NCI-H146 (cell line): ENCODE results near the gene ANTKMT.
"Not testable (repeated sequence)": the region's sequence is repeated elsewhere in the genome, so short reads cannot be mapped to it uniquely, and the experiment has no call there.

Experiments
- DNase-seq: peaks from one replicate; lab custom pipeline; 2025; lab: John Stamatoyannopoulos, UW

ANTKMT gene

DNA sequence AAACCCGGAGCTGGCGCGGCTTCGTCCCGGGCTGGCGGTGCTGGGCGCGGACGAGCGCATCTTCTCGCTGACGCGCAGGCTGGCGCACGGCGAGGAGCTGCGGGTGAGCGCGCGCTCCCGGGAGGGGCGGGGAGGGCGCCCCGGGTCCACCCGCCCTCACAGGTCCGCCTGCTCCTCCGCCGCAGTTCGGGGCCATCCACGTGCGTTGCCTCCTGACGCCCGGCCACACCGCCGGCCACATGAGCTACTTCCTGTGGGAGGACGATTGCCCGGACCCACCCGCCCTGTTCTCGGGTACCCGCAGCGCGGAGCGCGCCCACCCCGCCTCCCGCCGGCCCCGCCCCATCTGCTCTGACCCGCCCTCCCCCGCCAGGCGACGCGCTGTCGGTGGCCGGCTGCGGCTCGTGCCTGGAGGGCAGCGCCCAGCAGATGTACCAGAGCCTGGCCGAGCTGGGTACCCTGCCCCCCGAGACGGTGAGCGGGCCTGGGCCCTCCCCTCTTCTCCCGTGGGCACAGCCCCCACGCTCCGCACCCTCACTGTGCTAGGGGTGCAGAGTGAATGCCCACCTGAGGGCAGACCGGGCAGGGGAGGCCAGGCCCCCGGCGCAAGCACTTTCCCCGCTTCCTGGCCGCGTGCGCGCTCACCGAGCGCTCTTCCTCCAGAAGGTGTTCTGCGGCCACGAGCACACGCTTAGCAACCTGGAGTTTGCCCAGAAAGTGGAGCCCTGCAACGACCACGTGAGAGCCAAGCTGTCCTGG, 7.4 kb downstream of the ANTKMT start:
- peak; percentile 94 for DNase-seq

DNA sequence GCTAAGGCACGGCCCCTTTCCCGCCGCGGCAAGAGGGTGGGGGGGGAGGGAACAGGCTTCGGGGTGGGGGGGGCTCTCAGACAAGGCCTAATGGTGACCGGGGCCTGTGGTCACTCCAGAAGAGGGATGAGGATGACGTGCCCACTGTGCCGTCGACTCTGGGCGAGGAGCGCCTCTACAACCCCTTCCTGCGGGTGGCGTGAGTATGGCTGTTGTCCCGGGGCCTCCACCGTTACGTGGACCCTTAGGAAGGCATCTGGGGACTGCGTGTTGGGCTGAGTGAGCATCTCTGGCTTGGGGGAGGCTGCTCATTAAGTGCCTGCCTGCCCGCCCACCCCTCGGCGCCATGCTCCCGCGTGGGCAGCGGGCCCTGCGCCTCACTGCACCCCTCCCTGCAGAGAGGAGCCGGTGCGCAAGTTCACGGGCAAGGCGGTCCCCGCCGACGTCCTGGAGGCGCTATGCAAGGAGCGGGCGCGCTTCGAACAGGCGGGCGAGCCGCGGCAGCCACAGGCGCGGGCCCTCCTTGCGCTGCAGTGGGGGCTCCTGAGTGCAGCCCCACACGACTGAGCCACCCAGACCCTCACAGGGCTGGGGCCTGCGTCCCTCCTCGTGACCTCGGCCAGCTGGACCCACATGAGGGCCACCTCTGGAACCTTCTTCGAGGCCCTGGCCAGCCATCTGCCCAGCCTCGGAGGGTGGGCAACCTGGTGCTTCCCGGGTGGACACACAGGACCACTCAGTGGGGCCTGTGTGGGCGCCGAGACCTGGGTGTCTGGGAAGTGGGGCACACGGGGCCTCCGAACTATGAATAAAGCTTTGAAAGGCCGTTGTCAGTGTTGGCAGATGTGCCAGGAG, 8.2 kb downstream of the ANTKMT start:
- DNase-seq: no peak

DNA sequence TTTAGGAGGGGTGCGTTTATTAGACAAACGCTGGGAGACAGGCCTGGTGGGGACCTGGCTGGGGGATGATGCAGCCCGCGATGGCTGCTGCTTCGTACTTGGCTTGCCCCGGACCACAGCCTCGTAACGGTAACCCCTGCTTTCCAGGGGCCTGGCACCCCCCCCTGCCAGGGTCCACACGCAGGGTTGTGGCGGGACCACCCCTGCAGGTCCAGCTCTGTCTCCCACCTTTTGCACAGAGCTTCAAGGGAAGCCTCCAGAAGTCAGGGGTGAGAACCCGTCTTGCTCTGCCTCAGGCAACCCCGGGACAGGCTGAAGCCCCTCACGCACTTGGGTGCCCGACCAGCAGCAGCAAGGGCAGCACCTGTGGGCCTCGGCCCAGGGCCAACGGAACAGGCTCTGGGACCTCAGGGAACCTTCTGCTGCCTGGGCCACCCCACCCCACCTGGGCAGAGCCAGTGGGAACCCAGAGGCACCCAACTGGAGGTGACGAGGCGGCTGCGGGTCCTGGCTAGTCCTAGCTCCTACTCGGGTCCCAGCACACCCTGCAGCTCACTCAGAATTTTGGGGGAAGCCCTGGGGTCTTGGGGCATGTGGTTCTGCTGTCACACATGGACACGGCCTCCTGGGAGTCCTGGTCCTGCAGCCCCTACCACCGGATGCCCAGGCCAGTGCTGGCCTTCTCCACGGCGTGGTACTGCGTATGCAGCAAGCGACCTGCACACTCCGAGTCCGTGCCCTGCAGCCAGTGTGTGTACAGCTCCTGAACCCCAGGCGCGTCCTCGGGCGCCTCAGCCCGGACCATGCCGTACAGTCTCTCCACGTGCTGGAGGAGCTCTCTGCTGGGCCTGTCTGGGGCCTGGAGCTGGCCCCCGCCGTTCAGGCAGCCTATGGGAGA, 9.1 kb downstream of the ANTKMT start:
- DNase-seq: no peak

DNA sequence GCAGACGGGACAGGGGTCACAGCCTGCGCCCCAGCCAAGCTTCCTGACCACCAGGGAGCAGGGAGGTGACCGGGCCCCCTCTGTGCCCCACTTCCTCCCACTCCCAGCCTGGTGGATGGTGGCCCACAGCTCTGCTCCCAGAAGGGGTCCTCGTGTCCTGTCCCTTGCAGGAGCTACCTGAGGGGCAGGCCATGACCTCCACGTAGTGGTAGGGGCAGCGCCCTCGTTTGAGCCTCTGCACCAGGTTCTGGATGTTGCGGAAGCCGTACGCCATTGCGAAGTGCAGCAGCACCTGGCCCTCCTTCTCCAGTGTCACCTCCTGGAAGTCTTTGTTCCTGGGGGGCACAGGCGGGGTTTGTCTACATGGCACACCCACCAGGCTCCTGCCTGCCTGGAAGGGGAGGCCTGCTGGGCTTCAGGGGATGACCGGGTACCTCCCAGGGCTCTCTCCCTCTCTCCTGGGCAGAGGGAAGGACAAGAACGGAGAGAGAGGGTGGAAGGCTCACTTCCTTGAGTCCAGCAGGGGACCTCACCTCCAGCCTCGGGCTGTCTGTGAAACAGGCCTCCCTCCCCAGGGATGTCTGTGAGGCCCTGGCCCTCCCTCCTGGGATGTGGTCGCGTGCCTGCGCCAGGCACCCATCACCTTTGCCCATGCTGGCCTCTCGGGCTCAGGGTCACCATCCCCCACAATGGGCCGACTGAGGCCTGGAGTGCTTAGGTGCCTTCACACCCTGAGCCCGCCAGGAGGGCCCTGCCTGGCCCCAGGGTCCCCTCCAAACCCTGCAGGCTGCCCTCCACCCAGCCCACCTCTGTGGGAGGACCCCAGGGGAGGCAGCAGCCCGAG, 9.9 kb downstream of the ANTKMT start:
- DNase-seq: no peak

DNA sequence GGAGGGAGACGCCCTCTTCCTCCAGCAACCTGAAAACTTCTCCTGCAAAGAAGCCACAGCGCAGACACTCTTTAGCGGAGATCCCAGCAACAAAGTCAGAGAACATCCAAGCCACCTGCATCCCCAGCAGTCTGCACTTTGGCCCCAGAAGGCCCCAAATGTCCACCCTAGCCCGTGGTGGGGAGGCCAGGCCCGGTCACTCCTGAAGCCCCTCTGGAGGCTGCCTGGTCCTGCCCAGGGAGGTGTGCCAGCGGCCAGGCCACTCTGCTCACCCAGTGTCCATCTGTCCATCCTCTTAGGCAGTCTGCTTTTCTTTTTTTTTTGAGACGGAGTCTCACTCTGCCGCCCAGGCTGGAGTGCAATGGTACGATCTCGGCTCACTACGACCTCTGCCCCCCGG, 11.4 kb downstream of the ANTKMT start:
- no peak for DNase-seq

DNA sequence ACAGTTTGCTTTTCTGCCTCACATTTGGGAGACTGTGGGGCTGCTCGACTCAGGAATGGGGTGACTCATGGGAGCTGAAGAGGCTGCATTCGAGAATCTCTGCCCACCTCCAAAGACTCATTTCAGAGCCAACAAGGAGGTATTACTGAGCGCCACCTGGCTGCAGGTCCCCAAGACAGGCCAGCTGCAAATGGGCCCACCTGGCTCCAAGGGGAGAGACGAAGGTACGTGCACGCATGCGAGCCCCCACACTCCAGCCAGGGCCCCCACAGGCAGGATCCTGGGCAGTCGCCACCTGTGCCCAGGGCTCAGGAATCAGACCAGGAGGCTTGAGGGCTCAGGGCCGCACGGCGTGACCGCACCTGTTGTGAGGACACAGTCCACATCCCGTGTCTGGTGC, 12.0 kb downstream of the ANTKMT start:
- no peak for DNase-seq

DNA sequence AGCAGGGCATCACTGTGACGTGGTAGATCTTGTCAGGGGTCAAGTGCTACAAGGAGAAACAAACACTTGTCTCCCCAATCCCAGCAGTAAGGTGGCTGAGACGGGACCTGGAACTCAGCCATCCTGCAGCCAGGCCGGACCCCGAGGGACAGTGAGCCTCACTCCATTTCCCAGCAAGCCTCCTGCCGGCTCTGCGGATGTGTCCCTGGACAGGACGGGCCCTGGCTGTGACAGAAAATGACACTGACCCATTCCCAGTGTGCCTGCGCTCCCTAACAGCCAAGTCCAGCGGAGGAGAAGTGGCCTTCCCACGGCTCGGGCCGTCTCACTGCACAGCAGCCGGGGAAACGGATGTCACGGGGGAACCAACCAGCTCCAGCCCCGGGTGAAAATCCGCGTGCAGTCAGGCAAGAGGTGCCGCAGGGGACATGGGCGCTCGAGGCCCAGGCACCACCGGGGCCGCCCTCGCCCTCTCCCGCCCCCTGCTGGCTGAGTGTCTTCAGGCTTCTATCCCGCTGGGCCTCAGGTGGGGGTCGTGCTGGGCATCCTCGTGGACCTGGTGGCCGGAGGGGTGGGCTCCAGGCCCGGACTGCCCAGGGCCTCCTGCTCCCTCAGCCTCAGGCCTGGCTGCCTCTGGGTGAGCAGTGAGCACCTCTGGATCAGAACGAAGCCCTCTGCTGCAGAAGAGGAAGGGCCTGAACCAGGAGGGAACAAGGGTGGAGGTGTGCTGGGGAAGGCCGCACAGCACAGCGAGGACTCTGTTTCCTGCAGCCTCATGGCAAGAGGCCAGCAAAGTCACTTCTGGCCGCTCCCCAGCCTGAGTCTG, 12.6 kb downstream of the ANTKMT start:
- no peak for DNase-seq

DNA sequence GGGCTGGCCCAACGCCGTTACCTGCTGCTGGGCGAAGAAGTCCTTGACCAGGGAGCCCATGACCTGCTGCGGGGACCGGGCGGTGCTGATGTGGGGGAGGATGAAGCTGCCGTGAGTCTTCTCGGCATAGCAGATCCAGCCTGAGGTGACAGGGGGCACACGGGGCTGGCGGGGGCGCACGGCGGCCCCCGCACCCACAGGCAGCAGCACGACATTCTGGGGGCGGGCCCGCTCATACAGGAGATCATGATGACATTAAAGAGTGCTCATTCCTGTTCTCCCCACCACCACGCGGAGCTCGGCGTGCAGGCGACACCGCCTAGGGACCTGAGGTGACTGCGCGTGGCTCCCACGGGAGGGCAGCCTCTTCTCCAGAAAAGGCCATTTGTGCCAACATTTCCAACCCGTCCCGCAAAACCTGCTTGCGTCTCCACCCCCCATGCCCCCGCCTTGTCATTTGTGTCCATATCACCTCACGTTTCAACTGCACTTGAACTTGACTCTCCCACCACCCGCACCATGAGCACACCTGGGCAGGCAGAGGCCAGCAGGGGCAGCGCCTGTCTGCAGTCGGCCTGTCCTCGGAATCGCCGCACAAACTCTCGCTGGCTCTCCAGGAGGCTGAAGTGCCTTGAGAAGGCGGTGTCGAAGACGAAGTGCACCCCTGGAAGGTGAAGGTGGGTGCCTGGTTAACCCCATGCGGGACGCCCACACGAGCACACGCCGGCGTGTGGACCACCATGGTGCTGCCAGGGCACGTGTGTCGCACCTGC, 13.4 kb downstream of the ANTKMT start:
- DNase-seq: no peak

DNA sequence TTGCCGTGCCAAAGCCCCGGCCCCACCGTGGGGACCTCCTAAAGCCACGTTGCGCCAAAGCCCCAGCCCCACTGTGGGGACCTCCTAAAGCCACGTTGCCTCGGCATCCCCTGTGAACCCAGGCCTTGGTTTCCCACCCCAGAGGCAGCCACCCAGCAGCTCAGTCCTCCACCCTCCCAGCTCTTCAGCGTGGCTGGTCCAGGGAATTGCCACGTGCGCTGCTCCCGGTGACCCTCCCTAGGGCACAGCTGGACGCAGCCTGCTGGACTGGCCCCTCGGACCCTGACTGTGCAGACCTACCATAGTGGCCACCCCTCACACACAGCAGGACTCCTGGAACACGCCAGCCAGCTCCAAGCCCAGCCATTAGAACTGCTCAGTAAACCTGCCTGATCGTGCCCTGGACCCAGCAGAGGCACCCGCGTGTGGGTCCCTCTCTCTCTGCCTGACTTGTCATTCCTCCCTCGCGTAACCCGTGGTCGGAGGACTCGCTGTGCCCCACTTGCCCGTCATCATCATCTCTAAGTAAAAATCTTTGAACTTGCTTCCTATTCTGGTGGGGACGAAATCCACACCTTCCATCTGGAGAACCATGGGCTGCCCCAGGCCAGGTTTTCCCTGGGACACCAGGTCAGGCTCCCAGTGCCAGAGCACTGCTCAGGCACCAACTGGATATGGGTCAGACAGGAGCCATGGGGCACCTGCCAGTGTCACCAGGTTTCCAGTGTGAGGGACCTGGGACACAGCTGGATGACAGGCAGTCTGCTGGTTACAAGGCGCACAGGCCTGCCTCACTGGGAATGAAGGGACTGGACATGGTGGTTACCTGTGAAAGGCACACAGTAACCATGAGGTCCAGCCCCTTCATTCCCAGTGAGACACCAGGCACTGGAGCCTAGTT, 14.3 kb downstream of the ANTKMT start:
- no peak for DNase-seq

DNA sequence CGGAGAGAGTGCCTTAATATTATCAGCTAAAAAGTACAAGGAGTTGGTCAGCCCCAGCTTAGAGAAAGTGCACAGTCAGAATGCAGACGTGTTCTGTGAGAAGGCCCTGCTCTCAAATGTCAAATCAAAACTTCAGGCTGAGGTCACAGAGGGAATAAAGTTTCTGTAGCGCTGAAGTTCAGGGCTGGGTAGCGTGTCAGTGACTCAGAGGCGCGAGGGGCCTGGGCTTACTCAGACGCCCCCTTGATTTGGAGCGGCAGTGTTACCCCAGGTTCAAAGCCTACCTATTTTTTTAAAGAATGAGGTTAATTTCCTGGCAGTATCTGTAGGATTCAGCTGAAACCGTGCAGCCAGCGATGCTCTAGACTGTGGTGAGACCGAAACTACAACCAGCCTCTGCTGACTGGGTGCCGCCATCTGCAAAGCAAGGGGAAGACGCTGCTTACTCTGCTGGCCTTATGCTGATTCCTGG, 15.1 kb downstream of the ANTKMT start:
- no peak for DNase-seq

DNA sequence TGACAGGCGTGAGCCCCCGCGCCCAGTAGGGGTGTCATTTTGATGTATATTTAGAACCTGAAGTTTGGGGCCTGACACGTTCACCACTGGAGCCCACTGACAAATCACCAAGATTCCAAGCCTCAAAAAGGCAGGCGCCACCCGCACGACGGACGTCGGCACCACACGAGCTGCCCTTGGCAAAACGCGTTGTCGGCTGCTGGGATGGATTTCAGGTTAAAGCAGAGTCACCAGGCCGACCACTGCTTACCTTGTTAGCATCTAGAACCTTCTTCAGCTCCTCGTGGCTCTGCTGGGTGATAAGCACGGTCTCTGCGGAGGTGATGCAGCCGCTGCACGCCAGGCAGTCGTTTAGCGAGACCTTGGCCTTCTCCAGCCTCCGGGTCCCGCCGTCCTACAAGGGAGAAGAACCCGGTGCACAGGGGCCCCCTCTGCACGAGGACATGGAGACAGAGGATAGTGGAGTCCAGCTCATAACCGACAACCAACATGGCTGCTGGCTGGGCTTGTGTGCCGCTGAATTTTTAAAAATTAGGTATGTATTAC, 16.1 kb downstream of the ANTKMT start:
- no peak for DNase-seq

DNA sequence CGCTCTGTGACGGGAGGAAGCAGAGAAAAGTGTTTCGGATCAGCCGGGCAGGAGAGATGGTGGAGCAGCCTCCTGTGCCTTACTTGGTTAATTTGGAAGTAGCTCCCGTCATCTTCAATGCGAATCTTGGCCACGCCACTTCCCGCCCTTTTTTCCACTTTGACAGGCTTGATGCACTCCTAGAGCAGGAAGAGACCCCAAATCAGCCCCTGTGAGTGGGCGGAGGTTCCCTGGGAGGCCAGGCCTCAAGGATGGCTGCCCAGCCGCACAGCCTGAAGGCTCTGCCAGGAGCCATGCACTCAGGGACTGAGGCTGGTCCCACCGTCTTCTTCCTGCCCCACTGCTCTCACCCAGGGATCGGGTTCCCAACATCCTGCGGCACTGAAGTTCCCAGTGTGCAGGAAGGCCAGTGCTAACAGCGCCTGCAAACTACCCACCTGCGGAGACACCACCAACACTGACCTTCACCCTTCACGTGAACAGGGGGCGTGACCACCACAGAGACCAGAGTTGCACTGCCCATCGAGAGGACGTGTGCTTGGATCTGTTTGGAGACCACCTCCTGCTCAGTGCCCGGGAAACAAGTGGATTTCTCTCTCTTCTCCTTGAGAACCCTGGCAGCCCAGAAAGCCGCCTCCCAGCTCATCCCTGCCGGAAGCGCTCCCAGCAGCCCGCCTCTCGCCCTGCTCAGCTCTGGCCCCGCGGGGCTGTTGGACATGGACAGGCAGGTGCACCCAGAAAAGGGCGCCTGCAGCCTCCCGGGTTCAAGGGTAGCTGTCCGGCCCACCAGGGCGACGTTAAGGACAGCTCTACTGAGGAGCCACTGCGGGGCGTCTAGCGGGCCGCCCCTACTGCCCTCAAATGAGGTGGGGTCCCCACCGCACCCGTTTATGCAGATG, 18.9 kb downstream of the ANTKMT start:
- DNase-seq: peak; percentile 54

DNA sequence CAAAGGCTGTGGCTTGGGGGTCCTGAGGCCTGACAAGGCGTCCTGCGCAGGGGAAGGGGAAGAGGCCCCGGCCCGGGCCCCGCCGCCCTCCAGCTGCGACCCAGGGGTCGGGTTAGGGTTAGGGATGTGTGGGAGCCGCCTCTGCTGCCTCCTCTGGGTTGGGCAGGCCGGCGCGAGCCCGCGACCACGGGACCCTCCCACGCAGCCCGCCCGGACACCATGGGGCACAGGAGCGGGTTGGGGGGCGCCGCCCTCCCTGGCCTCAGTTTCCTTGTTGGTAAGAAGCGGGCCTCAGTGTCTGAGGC, 19.5 kb downstream of the ANTKMT start:
- DNase-seq: no peak

DNA sequence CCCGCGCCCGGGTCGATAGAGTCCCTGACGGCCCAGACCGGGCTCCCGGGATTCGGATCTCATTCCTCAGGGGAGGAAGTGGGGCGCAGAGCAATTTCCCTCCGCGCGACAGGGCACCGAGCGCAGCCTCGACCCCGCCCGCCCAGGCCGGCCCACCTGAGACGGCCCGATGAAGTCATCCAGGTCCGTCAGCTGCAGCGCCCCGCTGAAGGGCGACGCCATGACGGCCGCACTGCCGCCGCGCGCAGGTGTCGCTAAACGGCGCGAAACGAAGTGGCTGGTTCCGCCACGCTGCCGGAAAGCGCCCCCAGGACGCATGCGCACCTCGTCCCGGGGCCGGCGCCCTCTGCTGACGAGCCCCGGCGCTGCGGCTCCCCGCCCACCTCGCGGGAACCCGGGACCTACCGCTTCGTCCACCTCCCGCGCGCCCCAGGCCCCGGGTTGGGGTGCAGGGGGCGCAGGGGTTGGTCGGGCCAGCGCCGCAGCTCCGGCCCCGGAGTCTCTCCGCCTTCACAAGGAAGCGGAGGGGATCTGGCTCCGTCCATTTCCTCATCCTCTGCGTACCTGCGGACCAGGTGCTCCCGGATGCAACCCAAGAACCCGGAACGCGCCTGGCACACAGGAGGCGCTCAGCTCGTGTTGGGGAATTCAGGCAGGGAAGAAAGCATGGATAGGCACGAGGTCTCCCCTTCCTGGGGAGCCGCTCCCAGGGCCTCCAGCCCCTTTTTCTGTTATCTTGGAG, 20.0 kb downstream of the ANTKMT start, which contains the start of gene CIAO3:
Gene CIAO3 (minus strand): TSS at position 234 of the 742 bp plus-strand sequence. CDS start 12 bp downstream, at position 222.
- DNase-seq: peak; percentile 93

DNA sequence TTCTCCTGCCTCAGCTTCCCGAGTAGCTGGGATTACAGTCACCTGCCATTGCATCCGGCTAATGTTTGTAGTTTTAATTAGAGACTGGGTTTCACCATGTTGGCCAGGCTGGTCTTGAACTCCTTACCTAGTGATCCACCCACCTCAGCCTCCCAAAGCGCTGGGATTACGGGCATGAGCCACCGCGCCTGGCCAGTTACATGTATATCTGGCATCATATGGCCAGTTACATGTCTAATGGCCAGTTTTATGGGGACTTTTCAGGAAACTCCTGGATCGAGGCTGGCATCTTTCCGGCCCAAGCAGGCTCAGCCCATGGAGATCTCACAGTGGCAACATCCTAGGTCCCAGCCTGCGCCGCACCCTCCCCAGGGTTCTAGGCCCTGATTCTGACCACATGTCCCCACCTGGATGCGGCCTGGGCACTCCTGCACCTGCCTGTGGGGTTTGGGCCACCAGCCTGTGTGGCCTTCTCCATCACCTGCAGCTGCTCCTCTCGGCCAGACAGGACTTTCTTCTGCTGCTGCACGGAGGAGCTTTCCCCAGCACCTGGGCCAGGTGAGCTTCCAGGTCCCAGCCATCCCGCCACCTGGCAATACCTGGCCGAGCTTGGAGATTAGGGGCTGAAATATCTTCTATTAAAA, 21.2 kb downstream of the ANTKMT start:
- peak; percentile 28 for DNase-seq

DNA sequence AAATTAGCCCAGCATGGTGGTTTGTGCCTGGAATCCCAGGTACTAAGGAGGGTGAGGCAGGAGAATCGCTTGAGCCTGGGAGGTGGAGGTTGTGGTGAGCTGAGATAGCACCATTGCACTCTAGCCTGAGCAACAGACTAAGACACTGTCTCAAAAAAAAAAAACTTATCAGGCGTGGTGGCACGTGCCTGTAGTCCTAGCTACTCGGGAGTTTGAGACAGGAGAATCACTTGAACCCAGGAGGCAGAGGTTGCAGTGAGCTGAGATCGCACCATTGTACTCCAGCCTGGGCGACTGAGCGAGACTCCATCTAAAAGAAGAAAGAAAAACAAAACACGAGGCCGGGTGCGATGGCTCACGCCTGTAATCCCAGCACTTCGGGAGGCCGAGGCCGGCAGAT, 21.9 kb downstream of the ANTKMT start:
- DNase-seq: not testable (repeated sequence)
